ENCODE results near the gene TMEM245.

- no peak for TF ChIP-seq MAX (IDR thresholded peaks at IDR 0.05; ENCODE audit: low read depth, low read length)
- TF ChIP-seq CTCF (IDR thresholded peaks at IDR 0.05; ENCODE audit: low read depth, low read length), result no peak
- no peak for TF ChIP-seq POLR2A (IDR thresholded peaks at IDR 0.05; ENCODE audit: extremely low read depth, insufficient read length)
- no peak for TF ChIP-seq MYC (IDR thresholded peaks at IDR 0.05; ENCODE audit: low read depth, low read length)
These were observed 76.2 kb downstream of the TMEM245 start for GRCh38 chr9:109043578-109043977.
